ENCODE results near the gene SHC4. TPM values are rescaled to one million over a fixed set of nuclear protein-coding genes. Genes with fewer than 3 reads are reported as not detected.

The SHC4 gene
- total and polyA plus RNA-seq, 7 experiments from 2014 or later, result 1.2 TPM; not detected in 6

- Histone ChIP-seq H3K27ac (ENCODE audit: low read depth, low read length) (no peak overlapping the region), H3K27me3 (ENCODE audit: control insufficient read depth in 2 of 2, insufficient read depth in 2 of 2, low read length in 2 of 2) (no peaks in the 10 kb centered on the region), H3K4me1 (ENCODE audit: control insufficient read depth in 2 of 2, insufficient read depth in 2 of 2, low read length in 2 of 2) (no peaks in the 10 kb centered on the region), H3K4me3 (ENCODE audit: low read length) (no peak overlapping the region), H3K36me3 (ENCODE audit: control insufficient read depth in 2 of 3, insufficient read depth in 3 of 3, low read length in 3 of 3) (no peaks in the 10 kb centered on the region), H3K9me3 (ENCODE audit: control insufficient read depth in 2 of 3, low read length in 3 of 3) (no peaks in the 10 kb centered on the region)
- H3K27me3 Mint-ChIP-seq, result peaks cover 2 to 24% (median 23%) of the 10 kb centered on the region in 5 donors
- peaks cover 0 to 8% (median 1%) of the 10 kb centered on the region in 5 donors for H3K36me3 Mint-ChIP-seq
- no peak for ATAC-seq
- H3K27ac Mint-ChIP-seq, result no peak overlapping the region
- CTCF ChIA-PET, result no interaction called here
- POLR2A ChIA-PET, result no interaction called here
- no peak overlapping the region for H3K4me3 Mint-ChIP-seq
- no peaks in the 10 kb centered on the region for H3K4me1 Mint-ChIP-seq
- intact Hi-C loops (cut with micrococcal nuclease), result no loop called here
- peaks cover 0 to 13% (median 0%) of the 10 kb centered on the region in 11 donors for H3K9me3 Mint-ChIP-seq
- no peak for DNase-seq
These were observed 138.6 kb downstream of the SHC4 start for GRCh38 chr15:48825075-48825474.

GRCh38 chr15:48823706-48824105 is 140.0 kb downstream of the SHC4 start:
- CTCF ChIA-PET, result no interaction called here
- no peaks in the 10 kb centered on the region for H3K9me3 ChIP-seq (ENCODE audit: control insufficient read depth in 2 of 3, low read length in 3 of 3)
- no peaks in the 10 kb centered on the region for H3K4me1 ChIP-seq (ENCODE audit: control insufficient read depth in 2 of 2, insufficient read depth in 2 of 2, low read length in 2 of 2)
- Mint-ChIP-seq H3K36me3 (peaks cover 0 to 8% (median 2%) of the 10 kb centered on the region in 5 donors), H3K9me3 (peaks cover 0 to 13% (median 0%) of the 10 kb centered on the region in 11 donors), H3K27me3 (peaks cover 0 to 25% (median 14%) of the 10 kb centered on the region in 5 donors), H3K4me1 (no peaks in the 10 kb centered on the region), H3K27ac (no peak overlapping the region), H3K4me3 (no peak overlapping the region)
- H3K4me3 ChIP-seq (ENCODE audit: low read length), result no peak overlapping the region
- no peak for ATAC-seq
- H3K27ac ChIP-seq (ENCODE audit: low read depth, low read length), result no peak overlapping the region
- intact Hi-C loops (cut with micrococcal nuclease), result no loop called here
- POLR2A ChIA-PET, result no interaction called here
- no peaks in the 10 kb centered on the region for H3K27me3 ChIP-seq (ENCODE audit: control insufficient read depth in 2 of 2, insufficient read depth in 2 of 2, low read length in 2 of 2)
- DNase-seq, result no peak
- H3K36me3 ChIP-seq (ENCODE audit: control insufficient read depth in 2 of 3, insufficient read depth in 3 of 3, low read length in 3 of 3), result no peaks in the 10 kb centered on the region

GRCh38 chr15:48823237-48823636 is 140.5 kb downstream of the SHC4 start:
- H3K27me3 ChIP-seq (ENCODE audit: control insufficient read depth in 2 of 2, insufficient read depth in 2 of 2, low read length in 2 of 2), result no peaks in the 10 kb centered on the region
- ChIA-PET CTCF (no interaction called here), POLR2A (no interaction called here)
- no peaks in the 10 kb centered on the region for H3K4me1 ChIP-seq (ENCODE audit: control insufficient read depth in 2 of 2, insufficient read depth in 2 of 2, low read length in 2 of 2)
- H3K27ac ChIP-seq (ENCODE audit: low read depth, low read length), result no peak overlapping the region
- no peak overlapping the region for H3K4me3 ChIP-seq (ENCODE audit: low read length)
- peaks cover 0 to 8% (median 2%) of the 10 kb centered on the region in 5 donors for H3K36me3 Mint-ChIP-seq
- no peak for ATAC-seq
- no peaks in the 10 kb centered on the region for H3K36me3 ChIP-seq (ENCODE audit: control insufficient read depth in 2 of 3, insufficient read depth in 3 of 3, low read length in 3 of 3)
- H3K27me3 Mint-ChIP-seq, result peaks cover 0 to 25% (median 14%) of the 10 kb centered on the region in 5 donors
- DNase-seq, result no peak
- intact Hi-C loops (cut with micrococcal nuclease), result no loop called here
- no peaks in the 10 kb centered on the region for H3K9me3 ChIP-seq (ENCODE audit: control insufficient read depth in 2 of 3, low read length in 3 of 3)
- no peaks in the 10 kb centered on the region for H3K4me1 Mint-ChIP-seq
- no peak overlapping the region for H3K27ac Mint-ChIP-seq
- peaks cover 0 to 13% (median 0%) of the 10 kb centered on the region in 11 donors for H3K9me3 Mint-ChIP-seq
- H3K4me3 Mint-ChIP-seq, result no peak overlapping the region

GRCh38 chr15:48814286-48814685 is 149.4 kb downstream of the SHC4 start:
- H3K27ac ChIP-seq (ENCODE audit: low read depth, low read length), result no peak overlapping the region
- no peaks in the 10 kb centered on the region for H3K9me3 ChIP-seq (ENCODE audit: control insufficient read depth in 2 of 3, low read length in 3 of 3)
- Mint-ChIP-seq H3K9me3 (no peaks in the 10 kb centered on the region), H3K4me3 (no peak overlapping the region), H3K27ac (no peak overlapping the region), H3K36me3 (no peaks in the 10 kb centered on the region), H3K27me3 (peaks cover 0 to 29% (median 0%) of the 10 kb centered on the region in 5 donors), H3K4me1 (peaks cover 12 to 20% (median 18%) of the 10 kb centered on the region in 7 donors)
- ATAC-seq, result no peak
- intact Hi-C loops (cut with micrococcal nuclease), result loop anchor here in 1 of 2 donors (5.0 kb wide), 2 partner anchors 358 to 1873 kb away; partner anchors contain the start of genes GALK2 and TRPM7
- H3K36me3 ChIP-seq (ENCODE audit: control insufficient read depth in 2 of 3, insufficient read depth in 3 of 3, low read length in 3 of 3), result peaks cover 0 to 4% (median 0%) of the 10 kb centered on the region in 3 experiments
- ChIA-PET CTCF (interaction anchor here (1.4 kb wide), 1 partner anchor 47 kb away, joined by 3 read pairs; no protein-coding TSS in a partner anchor), POLR2A (no interaction called here)
- H3K4me1 ChIP-seq (ENCODE audit: control insufficient read depth in 2 of 2, insufficient read depth in 2 of 2, low read length in 2 of 2), result peaks cover 9 to 13% of the 10 kb centered on the region in 2 donors
- no peak for DNase-seq
- H3K4me3 ChIP-seq (ENCODE audit: low read length), result no peak overlapping the region
- no peaks in the 10 kb centered on the region for H3K27me3 ChIP-seq (ENCODE audit: control insufficient read depth in 2 of 2, insufficient read depth in 2 of 2, low read length in 2 of 2)

- Histone ChIP-seq H3K9me3 (ENCODE audit: control insufficient read depth in 2 of 3, low read length in 3 of 3) (no peaks in the 10 kb centered on the region), H3K4me3 (ENCODE audit: low read length) (peak overlapping the region; percentile 78), H3K36me3 (ENCODE audit: control insufficient read depth in 2 of 3, insufficient read depth in 3 of 3, low read length in 3 of 3) (peaks cover 0 to 4% (median 0%) of the 10 kb centered on the region in 3 experiments), H3K27me3 (ENCODE audit: control insufficient read depth in 2 of 2, insufficient read depth in 2 of 2, low read length in 2 of 2) (no peaks in the 10 kb centered on the region), H3K27ac (ENCODE audit: low read depth, low read length) (peak overlapping the region; percentile 42), H3K4me1 (ENCODE audit: control insufficient read depth in 2 of 2, insufficient read depth in 2 of 2, low read length in 2 of 2) (peaks cover 9 to 13% of the 10 kb centered on the region in 2 donors)
- intact Hi-C loops (cut with micrococcal nuclease), result loop anchor here (1.0 to 5.0 kb wide), 15 partner anchors 10 to 1876 kb away; partner anchors contain the start of genes COPS2 (in 2 of the 2), DUT (in 2 of the 2), EID1 (in 2 of the 2) and FAM227B (in 2 of the 2)
- ChIA-PET POLR2A (interaction anchor here (0.9 to 1.8 kb wide), 7 partner anchors 10 to 1544 kb away, joined by 3 to 13 read pairs (median 4); partner anchors contain the start of genes COPS2, DTWD1, EID1 and FAM227B), CTCF (interaction anchor here (1.7 kb wide), 1 partner anchor 10 kb away, joined by 6 read pairs; no protein-coding TSS in a partner anchor)
- peak overlapping the region in 8 of 9 donors; percentile 14 to 96 (median 74) for H3K27ac Mint-ChIP-seq
- H3K9me3 Mint-ChIP-seq, result no peaks in the 10 kb centered on the region
- peaks cover 12 to 33% (median 30%) of the 10 kb centered on the region in 7 donors for H3K4me1 Mint-ChIP-seq
- ATAC-seq (no peak), DNase-seq (peak in 1 of 9 donors; percentile 7)
- H3K27me3 Mint-ChIP-seq, result peaks cover 0 to 24% (median 0%) of the 10 kb centered on the region in 5 donors
- H3K36me3 Mint-ChIP-seq, result peaks cover 0 to 2% (median 0%) of the 10 kb centered on the region in 5 donors
- peak overlapping the region; percentile 82 to 96 (median 89) for H3K4me3 Mint-ChIP-seq
These were observed 152.3 kb downstream of the SHC4 start for GRCh38 chr15:48811325-48811958.

- CTCF ChIA-PET, result interaction anchor here (1.7 kb wide), 1 partner anchor 9 kb away, joined by 6 read pairs; no protein-coding TSS in a partner anchor
- peaks cover 12 to 38% (median 33%) of the 10 kb centered on the region in 7 donors for H3K4me1 Mint-ChIP-seq
- no peaks in the 10 kb centered on the region for H3K9me3 ChIP-seq (ENCODE audit: control insufficient read depth in 2 of 3, low read length in 3 of 3)
- H3K27me3 ChIP-seq (ENCODE audit: control insufficient read depth in 2 of 2, insufficient read depth in 2 of 2, low read length in 2 of 2), result no peaks in the 10 kb centered on the region
- peaks cover 0 to 2% (median 0%) of the 10 kb centered on the region in 5 donors for H3K36me3 Mint-ChIP-seq
- intact Hi-C loops (cut with micrococcal nuclease), result loop anchor here (1.0 to 5.0 kb wide), 16 partner anchors 9 to 1877 kb away; partner anchors contain the start of genes COPS2 (in 2 of the 2), DUT (in 2 of the 2), EID1 (in 2 of the 2) and FAM227B (in 2 of the 2)
- peaks cover 0 to 4% (median 0%) of the 10 kb centered on the region in 3 experiments for H3K36me3 ChIP-seq (ENCODE audit: control insufficient read depth in 2 of 3, insufficient read depth in 3 of 3, low read length in 3 of 3)
- H3K4me3 ChIP-seq (ENCODE audit: low read length), result peak within 1 kb of the TSS; percentile 78
- POLR2A ChIA-PET, result interaction anchor here (0.9 to 1.8 kb wide), 7 partner anchors 10 to 1545 kb away, joined by 3 to 13 read pairs (median 4); partner anchors contain the start of genes COPS2, DTWD1, EID1 and FAM227B
- H3K27me3 Mint-ChIP-seq, result peaks cover 0 to 24% (median 0%) of the 10 kb centered on the region in 5 donors
- DNase-seq (peak; percentile 91 to 99 (median 98)), ATAC-seq (peak; percentile 98)
- H3K27ac ChIP-seq (ENCODE audit: low read depth, low read length), result peak within 1 kb of the TSS; percentile 76
- peaks cover 9 to 13% of the 10 kb centered on the region in 2 donors for H3K4me1 ChIP-seq (ENCODE audit: control insufficient read depth in 2 of 2, insufficient read depth in 2 of 2, low read length in 2 of 2)
- H3K9me3 Mint-ChIP-seq, result no peaks in the 10 kb centered on the region
- H3K27ac Mint-ChIP-seq, result peak within 1 kb of the TSS; percentile 14 to 96 (median 87)
- H3K4me3 Mint-ChIP-seq, result peak within 1 kb of the TSS; percentile 82 to 96 (median 89)
These were observed 153.1 kb downstream of the SHC4 start, which contains the start of gene CEP152 for GRCh38 chr15:48810414-48811324. Gene CEP152, minus strand, starts transcription at chr15:48811069. Its CDS starts 5,420 bp downstream, at chr15:48805649.
